ENCODE data around the gene TMEM184C. TPM values are rescaled to one million over a fixed set of nuclear protein-coding genes. Genes with fewer than 3 reads are reported as not detected.

The TMEM184C gene
- total and polyA plus RNA-seq, 2 of the 8 experiments (the other 6 are each of a cell fraction or from before 2014, with no cell fraction given), result 11.1 to 42.4 TPM

GRCh38 chr4:147709999-147710398 lies 92.8 kb downstream of the TMEM184C start (continued):
- TF ChIP-seq CTBP2 (IDR thresholded peaks at IDR 0.05; ENCODE audit: borderline replicate concordance, insufficient read depth, insufficient read length, low read length), result no peak
- no peak for TF ChIP-seq GABPA (IDR thresholded peaks at IDR 0.05; ENCODE audit: borderline replicate concordance, insufficient read depth, low read length)
- no peak for TF ChIP-seq JUN (IDR thresholded peaks at IDR 0.05; ENCODE audit: low read depth, low read length)
- TF ChIP-seq KDM1A (IDR thresholded peaks at IDR 0.05; ENCODE audit: borderline replicate concordance, low read length), result no peak

Data from H1 (cell line).